Liver (tissue), 9 donors: ENCODE results near the gene DNAJC22. TPM values are rescaled to one million over a fixed set of nuclear protein-coding genes. Genes with fewer than 3 reads are reported as not detected.

Experiments used
- DNase-seq: peaks from one replicate; pipeline ENCODE4 v3.0.0-alpha.2; 2017; ENCODE audit warnings: low spot score
- H3K27ac ChIP-seq, 2 donors: one replicate each; pipeline ENCODE4 v1.7.0; 2013; ENCODE audit warnings: inconsistent platforms in 2 of 2, low read length in 2 of 2, control low read depth in 1 of 2, low read depth in 1 of 2, mild to moderate bottlenecking in 1 of 2
- H3K27me3 ChIP-seq, 4 donors: one replicate each; pipeline versions ENCODE4 v1.6.1 to v1.7.0; 2013; ENCODE audit warnings: low read length in 3 of 4, inconsistent platforms in 1 of 4, mild to moderate bottlenecking in 1 of 4, moderate library complexity in 1 of 4; ENCODE audit not compliant: control insufficient read depth in 4 of 4, insufficient read depth in 4 of 4
- H3K36me3 ChIP-seq, 4 donors: one replicate each; pipeline versions ENCODE4 v1.6.1 to v1.7.0; 2013; ENCODE audit warnings: low read length in 3 of 4, mild to moderate bottlenecking in 3 of 4, low read depth in 1 of 4, moderate library complexity in 1 of 4; ENCODE audit not compliant: control insufficient read depth in 4 of 4, insufficient read depth in 3 of 4
- H3K4me1 ChIP-seq, 4 donors: one replicate each; pipeline versions ENCODE4 v1.6.1 to v1.7.0; 2013; ENCODE audit warnings: low read length in 3 of 4, mild to moderate bottlenecking in 3 of 4, moderate library complexity in 1 of 4; ENCODE audit not compliant: control insufficient read depth in 4 of 4, insufficient read depth in 4 of 4
- H3K4me3 ChIP-seq, 3 donors: one replicate each; pipeline versions ENCODE4 v1.6.1 to v1.7.0; 2013; ENCODE audit warnings: low read length in 3 of 3, control low read depth in 1 of 3, low read depth in 1 of 3, mild to moderate bottlenecking in 1 of 3
- H3K9ac ChIP-seq, 2 donors: one replicate each; pipeline ENCODE4 v1.7.0; 2013; ENCODE audit warnings: low read length in 2 of 2, mild to moderate bottlenecking in 2 of 2, moderate library complexity in 2 of 2, control low read depth in 1 of 2, low read depth in 1 of 2
- H3K9me3 ChIP-seq, 4 donors: one replicate each; pipeline versions ENCODE4 v1.6.1 to v1.7.0; 2013; ENCODE audit warnings: low read length in 3 of 4; ENCODE audit not compliant: control insufficient read depth in 4 of 4
- CTCF ChIP-seq: fragments of 150-350 bp; IDR thresholded peaks from 2 replicates; pipeline ENCODE4 v1.5.1; 2017; ENCODE audit warnings: improper control_type of control experiment, low read depth, low read length; ENCODE audit not compliant: missing input control
- EGR1 ChIP-seq, 2 donors: IDR thresholded peaks; 2 replicates each; pipeline ENCODE4 v1.6.1; 2016 to 2018; ENCODE audit warnings: antibody characterized with exemption in 2 of 2, low read depth in 2 of 2
- FOXA1 ChIP-seq: IDR thresholded peaks from 2 replicates; pipeline ENCODE4 v1.6.1; 2016; ENCODE audit warnings: antibody characterized with exemption
- FOXA2 ChIP-seq: IDR thresholded peaks from 2 replicates; pipeline ENCODE4 v1.6.1; 2016; ENCODE audit warnings: antibody characterized with exemption
- GABPA ChIP-seq, 2 donors: IDR thresholded peaks in 1 of 2; conservative IDR thresholded peaks in 1 of 2; 2 replicates each; pipeline ENCODE4 v1.6.1; 2016; ENCODE audit warnings: antibody characterized with exemption in 2 of 2, mild to moderate bottlenecking in 1 of 2, moderate library complexity in 1 of 2
- HNF4A ChIP-seq, 2 donors: conservative IDR thresholded peaks; 2 replicates each; pipeline ENCODE4 v1.6.1; 2016; ENCODE audit warnings: antibody characterized with exemption in 2 of 2, mild to moderate bottlenecking in 2 of 2
- HNF4G ChIP-seq: IDR thresholded peaks from 2 replicates; pipeline ENCODE4 v1.6.1; 2016; ENCODE audit warnings: antibody characterized with exemption
- JUND ChIP-seq, 2 donors: IDR thresholded peaks; 2 replicates each; pipeline ENCODE4 v1.6.1; 2016; ENCODE audit warnings: antibody characterized with exemption in 2 of 2
- MAX ChIP-seq: IDR thresholded peaks from 2 replicates; pipeline ENCODE4 v1.6.1; 2016; ENCODE audit warnings: antibody characterized with exemption
- NR2F2 ChIP-seq: IDR thresholded peaks from 2 replicates; pipeline ENCODE4 v1.6.1; 2016; ENCODE audit warnings: antibody characterized with exemption
- RAD21 ChIP-seq, 2 donors: IDR thresholded peaks; 2 replicates each; pipeline ENCODE4 v1.6.1; 2016; ENCODE audit warnings: antibody characterized with exemption in 2 of 2, mild to moderate bottlenecking in 2 of 2
- REST ChIP-seq: IDR thresholded peaks from 2 replicates; pipeline ENCODE4 v1.6.1; 2016; ENCODE audit warnings: antibody characterized with exemption, mild to moderate bottlenecking
- RXRA ChIP-seq, 2 donors: IDR thresholded peaks; 2 replicates each; pipeline ENCODE4 v1.6.1; 2017 to 2018; ENCODE audit warnings: antibody characterized with exemption in 2 of 2, mild to moderate bottlenecking in 1 of 2
- SP1 ChIP-seq: IDR thresholded peaks from 2 replicates; pipeline ENCODE4 v1.6.1; 2018; ENCODE audit warnings: antibody characterized with exemption, mild to moderate bottlenecking
- TAF1 ChIP-seq: conservative IDR thresholded peaks from 2 replicates; pipeline ENCODE4 v1.6.1; 2016; ENCODE audit warnings: antibody characterized with exemption, mild to moderate bottlenecking
- YY1 ChIP-seq: IDR thresholded peaks from 2 replicates; pipeline ENCODE4 v1.6.1; 2016; ENCODE audit warnings: antibody characterized with exemption, mild to moderate bottlenecking
- ZBTB33 ChIP-seq: IDR thresholded peaks from 2 replicates; pipeline ENCODE4 v1.6.1; 2016; ENCODE audit warnings: antibody characterized with exemption
- WGBS: extraction: QIAGEN DNeasy Blood & Tissue Kit; methylation state at CpG from one replicate; pipeline ENCODE4 v1.1.7; 2013; 5-methylcytosine and 5-hydroxymethylcytosine counted together
- polyA plus RNA-seq, 2 donors: library from polyadenylated mRNA; stranded (reverse) in 1 of 2; unstranded in 1 of 2; fragments of 200-250 nt in 1 of 2; fragments of >200 nt in 1 of 2; fragmentation: Nextera tagmentation in 1 of 2; extraction: Ambion mirVana in 1 of 2; gene quantifications; one replicate each; pipeline versions ENCODE4 v1.2.1 to v1.2.3, GENCODE V29; 2013 to 2015
- total RNA-seq, 2 donors: library from RNA; depleted of rRNA; stranded (reverse); fragments of >200 nt; gene quantifications; one replicate each; pipeline ENCODE4 v1.2.3, GENCODE V29; 2014
- TF ChIP-seq, protein P1 (sequence below): IDR thresholded peaks from 2 replicates; pipeline ENCODE4 v1.6.1; 2016; ENCODE audit warnings: antibody characterized with exemption
- donor health status: healthy.
- donor health status: healthy.
- donor health status: healthy.
- donor health status: healthy.
- donor health status: healthy.

DNAJC22 gene
- total and polyA plus RNA-seq, 4 donors: 16.6 to 49.4 (median 28.2) TPM

GRCh38 chr12:49397000-49397399 is 50.3 kb downstream of the DNAJC22 start:
- WGBS: 94% methylated on average over 1 of the region's 1 CpG
- no peak overlapping the region for H3K27ac ChIP-seq
- no peaks in the 10 kb centered on the region for H3K27me3 ChIP-seq
- no peaks in the 10 kb centered on the region for H3K36me3 ChIP-seq
- H3K9me3 ChIP-seq: peaks cover 0 to 2% (median 0%) of the 10 kb centered on the region in 4 donors
- DNase-seq: no peak
- H3K4me1 ChIP-seq: peaks cover 0 to 2% (median 2%) of the 10 kb centered on the region in 4 donors
- no peak overlapping the region for H3K9ac ChIP-seq
- H3K4me3 ChIP-seq: no peak overlapping the region
- no peak for TF ChIP-seq RAD21 (IDR thresholded peaks at IDR 0.05)
- TF ChIP-seq FOXA2: no peak
- TF ChIP-seq, protein P1, sequence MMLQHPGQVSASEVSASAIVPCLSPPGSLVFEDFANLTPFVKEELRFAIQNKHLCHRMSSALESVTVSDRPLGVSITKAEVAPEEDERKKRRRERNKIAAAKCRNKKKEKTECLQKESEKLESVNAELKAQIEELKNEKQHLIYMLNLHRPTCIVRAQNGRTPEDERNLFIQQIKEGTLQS: no peak
- no peak for TF ChIP-seq FOXA1

- no peak for DNase-seq
- H3K9me3 ChIP-seq: no peaks in the 10 kb centered on the region
- no peaks in the 10 kb centered on the region for H3K36me3 ChIP-seq
- no peak for TF ChIP-seq YY1
- no peak for TF ChIP-seq HNF4A (conservative IDR thresholded peaks at IDR 0.05)
- TF ChIP-seq SP1: no peak
- TF ChIP-seq MAX: no peak
- TF ChIP-seq NR2F2: no peak
- TF ChIP-seq GABPA (IDR thresholded peaks at IDR 0.05 in 1 of 2, conservative IDR thresholded peaks at IDR 0.05 in 1 of 2): no peak
- no peak for TF ChIP-seq RAD21 (IDR thresholded peaks at IDR 0.05)
- no peak for TF ChIP-seq EGR1 (IDR thresholded peaks at IDR 0.05; ENCODE audit: low read depth in 2 of 2)
- TF ChIP-seq ZBTB33: no peak
- no peak for TF ChIP-seq FOXA2
- TF ChIP-seq, protein P1: no peak
- TF ChIP-seq TAF1: no peak
- TF ChIP-seq CTCF: no peak
- no peak for TF ChIP-seq HNF4G
- no peak for TF ChIP-seq JUND (IDR thresholded peaks at IDR 0.05)
- no peak for TF ChIP-seq RXRA (IDR thresholded peaks at IDR 0.05)
- no peak for TF ChIP-seq FOXA1
- no peak for TF ChIP-seq REST
- no peak overlapping the region for H3K27ac ChIP-seq
- H3K27me3 ChIP-seq: no peaks in the 10 kb centered on the region
- H3K4me3 ChIP-seq: no peak overlapping the region
- H3K4me1 ChIP-seq: peaks cover 0 to 2% (median 2%) of the 10 kb centered on the region in 4 donors
- no peak overlapping the region for H3K9ac ChIP-seq
- 81% methylated on average over 1 of the region's 1 CpG for WGBS
Measured at GRCh38 chr12:49400304-49400703, 53.6 kb downstream of the DNAJC22 start.
